H9 (cell line): ENCODE results near the gene CHSY3. TPM values are rescaled to one million over a fixed set of nuclear protein-coding genes. Genes with fewer than 3 reads are reported as not detected.

Experiments used
- DNase-seq: peaks from one replicate; pipeline ENCODE4 v3.0.0-alpha.2; 2017
- H2AFZ ChIP-seq: one replicate; pipeline ENCODE4 v1.6.1; 2013; ENCODE audit warnings: mild to moderate bottlenecking, low read length, control low read depth, moderate library complexity
- H2AK5ac ChIP-seq: 2 replicates; pipeline ENCODE4 v1.6.1; 2013; ENCODE audit warnings: low read length, control low read depth, mixed read lengths; ENCODE audit not compliant: insufficient read length
- H2BK120ac ChIP-seq: one replicate; pipeline ENCODE4 v1.6.1; 2013; ENCODE audit warnings: low read depth, mild to moderate bottlenecking, low read length, control low read depth, inconsistent platforms; ENCODE audit not compliant: poor library complexity, severe bottlenecking
- H2BK12ac ChIP-seq: 2 replicates; pipeline ENCODE4 v1.6.1; 2013; ENCODE audit warnings: low read length, control low read depth, mixed read lengths, low read depth; ENCODE audit not compliant: insufficient read length
- H2BK15ac ChIP-seq: 2 replicates; pipeline ENCODE4 v1.6.1; 2013; ENCODE audit warnings: low read depth, low read length, control low read depth
- H2BK20ac ChIP-seq: one replicate; pipeline ENCODE4 v1.6.1; 2013; ENCODE audit warnings: low read depth, mild to moderate bottlenecking, low read length, control low read depth, inconsistent platforms; ENCODE audit not compliant: poor library complexity, severe bottlenecking
- H2BK5ac ChIP-seq: 2 replicates; pipeline ENCODE4 v1.6.1; 2013; ENCODE audit warnings: low read length, control low read depth, mixed read lengths; ENCODE audit not compliant: insufficient read length
- H3K14ac ChIP-seq: 2 replicates; pipeline ENCODE4 v1.6.1; 2013; ENCODE audit warnings: low read length, control low read depth; ENCODE audit not compliant: insufficient read depth
- H3K18ac ChIP-seq: 2 replicates; pipeline ENCODE4 v1.6.1; 2013; ENCODE audit warnings: low read depth, mild to moderate bottlenecking, mixed read lengths, low read length, control low read depth; ENCODE audit not compliant: insufficient read length
- H3K23ac ChIP-seq: 2 replicates; pipeline ENCODE4 v1.6.1; 2013; ENCODE audit warnings: low read length, control low read depth, mixed read lengths, low read depth; ENCODE audit not compliant: insufficient read length
- H3K23me2 ChIP-seq: 2 replicates; pipeline ENCODE4 v1.6.1; 2013; ENCODE audit warnings: low read depth, mild to moderate bottlenecking, mixed read lengths, low read length, control low read depth; ENCODE audit not compliant: insufficient read length, poor library complexity, severe bottlenecking
- H3K27ac ChIP-seq: 2 replicates; pipeline ENCODE4 v1.5.1; 2013; ENCODE audit warnings: low read length, control low read depth, mixed read lengths, low read depth; ENCODE audit not compliant: insufficient read length
- H3K27me3 ChIP-seq: 2 replicates; pipeline ENCODE4 v1.6.1; 2013; ENCODE audit warnings: low read length, control low read depth, inconsistent platforms; ENCODE audit not compliant: insufficient read depth
- H3K4ac ChIP-seq: 2 replicates; pipeline ENCODE4 v1.6.1; 2013; ENCODE audit warnings: low read depth, mild to moderate bottlenecking, control low read depth, inconsistent platforms, low read length, moderate library complexity
- H3K4me1 ChIP-seq: 2 replicates; pipeline ENCODE4 v1.6.1; 2013; ENCODE audit warnings: low read length, control low read depth, inconsistent platforms; ENCODE audit not compliant: insufficient read depth
- H3K4me2 ChIP-seq: 2 replicates; pipeline ENCODE4 v1.6.1; 2013; ENCODE audit warnings: low read length, control low read depth, mixed read lengths; ENCODE audit not compliant: insufficient read length, insufficient read depth
- H3K56ac ChIP-seq: 2 replicates; pipeline ENCODE4 v1.6.1; 2013; ENCODE audit warnings: low read depth, mild to moderate bottlenecking, mixed read lengths, low read length, control low read depth; ENCODE audit not compliant: insufficient read length
- H3K79me1 ChIP-seq: 2 replicates; pipeline ENCODE4 v1.6.1; 2013; ENCODE audit warnings: low read depth, mild to moderate bottlenecking, moderate library complexity, low read length, control low read depth, inconsistent platforms; ENCODE audit not compliant: insufficient read depth, poor library complexity, severe bottlenecking
- H3K79me2 ChIP-seq: 2 replicates; pipeline ENCODE4 v1.6.1; 2013; ENCODE audit warnings: low read length, control low read depth, inconsistent platforms; ENCODE audit not compliant: insufficient read depth
- H3K9ac ChIP-seq: 2 replicates; pipeline ENCODE4 v1.6.1; 2013; ENCODE audit warnings: low read length, control low read depth, mixed read lengths; ENCODE audit not compliant: insufficient read length; ENCODE audit errors: extremely low read depth
- H3K9me3 ChIP-seq: one replicate; pipeline ENCODE4 v1.6.1; 2013; ENCODE audit warnings: low read depth, low read length, inconsistent platforms; ENCODE audit not compliant: control insufficient read depth
- H3T11ph ChIP-seq: one replicate; pipeline ENCODE4 v1.6.1; 2013; ENCODE audit warnings: mild to moderate bottlenecking, low read length, control low read depth, inconsistent platforms
- H4K20me1 ChIP-seq: one replicate; pipeline ENCODE4 v1.6.1; 2013; ENCODE audit not compliant: control insufficient read depth, insufficient read length, insufficient read depth
- H4K5ac ChIP-seq: 2 replicates; pipeline ENCODE4 v1.6.1; 2013; ENCODE audit warnings: low read depth, mild to moderate bottlenecking, mixed read lengths, low read length, control low read depth; ENCODE audit not compliant: insufficient read length
- H4K8ac ChIP-seq: replicated peaks from 2 replicates; pipeline ENCODE4 v1.6.1; 2013; ENCODE audit warnings: low read length, control low read depth, mixed read lengths, low read depth; ENCODE audit not compliant: insufficient read length
- H4K91ac ChIP-seq: 2 replicates; pipeline ENCODE4 v1.6.1; 2013; ENCODE audit warnings: low read depth, mild to moderate bottlenecking, moderate library complexity, mixed read lengths, low read length, control low read depth; ENCODE audit not compliant: insufficient read length
- H3K27ac Mint-ChIP-seq, 3 experiments: 2 replicates in 2 of 3; 3 replicates in 1 of 3; pipeline ENCODE4 v1.8.0; 2020 to 2021; ENCODE audit warnings: mixed read lengths in 3 of 3, mild to moderate bottlenecking in 1 of 3, moderate library complexity in 1 of 3
- H3K27me3 Mint-ChIP-seq: 2 replicates; pipeline ENCODE4 v1.8.0; 2021; ENCODE audit warnings: low read depth, mild to moderate bottlenecking, moderate library complexity, mixed read lengths
- H3K36me3 Mint-ChIP-seq, 3 experiments: 2 replicates in 2 of 3; 3 replicates in 1 of 3; pipeline ENCODE4 v1.8.0; 2020 to 2021; ENCODE audit warnings: low read depth in 3 of 3, mixed read lengths in 3 of 3; ENCODE audit not compliant: insufficient read depth in 1 of 3
- H3K4me1 Mint-ChIP-seq, 2 experiments: 2 replicates each; pipeline ENCODE4 v1.8.0; 2020; ENCODE audit warnings: mixed read lengths in 2 of 2
- H3K4me3 Mint-ChIP-seq, 2 experiments: 2 replicates in 1 of 2; 3 replicates in 1 of 2; pipeline ENCODE4 v1.8.0; 2020 to 2021; ENCODE audit warnings: mild to moderate bottlenecking in 2 of 2, mixed read lengths in 2 of 2, moderate library complexity in 1 of 2
- H3K9me3 Mint-ChIP-seq, 2 experiments: 2 replicates in 1 of 2; 3 replicates in 1 of 2; pipeline ENCODE4 v1.8.0; 2020; ENCODE audit warnings: mild to moderate bottlenecking in 2 of 2, mixed read lengths in 2 of 2, moderate library complexity in 1 of 2
- CTCF ChIP-seq: fragments of 200-600 bp; sonication (generic); conservative IDR thresholded peaks from 3 replicates; pipeline ENCODE4 v1.8.0; 2021; ENCODE audit warnings: antibody characterized with exemption, mild to moderate bottlenecking
- WGBS: extraction: QIAGEN DNeasy Blood & Tissue Kit; methylation state at CpG from one replicate; pipeline ENCODE4 v1.1.7; 2013; ENCODE audit warnings: missing lambda C conversion rate, low lambda C conversion rate, mixed read lengths; ENCODE audit not compliant: insufficient read length; ENCODE audit errors: extremely low coverage; 5-methylcytosine and 5-hydroxymethylcytosine counted together
- total RNA-seq: library from RNA; stranded (reverse); gene quantifications from 2 replicates; pipeline ENCODE4 v1.2.1, GENCODE V29; 2021

CHSY3 gene
- total RNA-seq, 1 experiment from 2014 or later: 0.37 TPM

- Histone ChIP-seq H3K23ac (no peak overlapping the region), H3K9me3 (no peaks in the 10 kb centered on the region), H3K56ac (no peak overlapping the region), H3K4me1 (peaks cover 2% of the 10 kb centered on the region; the same call in 1 of the 2 replicates), H4K5ac (no peak overlapping the region), H3K4me2 (no peak overlapping the region), H2BK5ac (no peak overlapping the region), H3T11ph (no peak overlapping the region), H2BK120ac (no peak overlapping the region), H2BK12ac (no peak overlapping the region), H4K20me1 (no peaks in the 10 kb centered on the region), H4K91ac (no peak overlapping the region), H3K9ac (no peak overlapping the region), H3K27me3 (no peaks in the 10 kb centered on the region), H3K14ac (no peak overlapping the region), H3K27ac (no peak overlapping the region), H3K23me2 (no peaks in the 10 kb centered on the region), H3K79me1 (no peaks in the 10 kb centered on the region), H3K79me2 (no peaks in the 10 kb centered on the region), H3K18ac (no peak overlapping the region), H2AFZ (no peak overlapping the region), H2AK5ac (no peak overlapping the region), H4K8ac (no peak overlapping the region), H2BK15ac (no peak overlapping the region), H3K4ac (no peak overlapping the region), H2BK20ac (no peak overlapping the region)
- Mint-ChIP-seq H3K9me3 (no peaks in the 10 kb centered on the region), H3K4me1 (peaks cover 0 to 8% of the 10 kb centered on the region in 2 experiments; a peak in 2 of 4 replicates), H3K36me3 (no peaks in the 10 kb centered on the region), H3K4me3 (no peak overlapping the region), H3K27ac (no peak overlapping the region), H3K27me3 (no peaks in the 10 kb centered on the region)
- WGBS: no CpG with 5 or more reads among the region's 1 CpG
- no peak for DNase-seq
- peak; percentile 80 for TF ChIP-seq CTCF
Observed at GRCh38 chr5:130109152-130109551, 204.9 kb downstream of the CHSY3 start.
